Retinal pigment epithelial cell (primary cell): Measurements from ENCODE around the gene CHM.

Source experiments
- DNase-seq: peaks from one replicate; pipeline ENCODE4 v3.0.0-alpha.2; 2010; ENCODE audit warnings: low read depth
- H3K4me3 ChIP-seq: 2 replicates; pipeline ENCODE4 v1.5.1; 2011; ENCODE audit warnings: mild to moderate bottlenecking, low read length, control low read depth, moderate library complexity
- TF ChIP-seq, protein P1 (sequence below): conservative IDR thresholded peaks from 2 replicates; pipeline ENCODE4 v1.5.1; 2011; ENCODE audit warnings: low read depth, low read length, control low read depth, inconsistent platforms

Gene CHM

DNA sequence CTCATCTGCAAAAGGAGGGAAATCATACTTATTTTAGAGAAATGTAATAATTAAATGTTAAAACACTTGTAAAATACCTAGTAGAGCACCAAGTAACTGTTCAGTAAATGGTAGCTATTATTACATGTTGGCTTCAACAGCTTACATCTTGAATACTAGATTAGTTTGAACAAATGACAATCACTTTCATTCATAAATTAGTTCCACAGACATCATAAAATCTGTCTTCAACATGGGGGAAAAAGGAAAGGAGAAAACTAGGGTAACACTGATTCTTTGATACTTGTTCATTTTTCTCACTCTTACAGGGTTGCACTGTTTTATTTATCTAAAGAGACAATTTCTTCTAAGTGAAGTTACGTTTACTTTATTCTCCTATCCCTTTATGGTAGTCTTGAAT, 51.7 kb downstream of the CHM start:
- TF ChIP-seq, protein P1, sequence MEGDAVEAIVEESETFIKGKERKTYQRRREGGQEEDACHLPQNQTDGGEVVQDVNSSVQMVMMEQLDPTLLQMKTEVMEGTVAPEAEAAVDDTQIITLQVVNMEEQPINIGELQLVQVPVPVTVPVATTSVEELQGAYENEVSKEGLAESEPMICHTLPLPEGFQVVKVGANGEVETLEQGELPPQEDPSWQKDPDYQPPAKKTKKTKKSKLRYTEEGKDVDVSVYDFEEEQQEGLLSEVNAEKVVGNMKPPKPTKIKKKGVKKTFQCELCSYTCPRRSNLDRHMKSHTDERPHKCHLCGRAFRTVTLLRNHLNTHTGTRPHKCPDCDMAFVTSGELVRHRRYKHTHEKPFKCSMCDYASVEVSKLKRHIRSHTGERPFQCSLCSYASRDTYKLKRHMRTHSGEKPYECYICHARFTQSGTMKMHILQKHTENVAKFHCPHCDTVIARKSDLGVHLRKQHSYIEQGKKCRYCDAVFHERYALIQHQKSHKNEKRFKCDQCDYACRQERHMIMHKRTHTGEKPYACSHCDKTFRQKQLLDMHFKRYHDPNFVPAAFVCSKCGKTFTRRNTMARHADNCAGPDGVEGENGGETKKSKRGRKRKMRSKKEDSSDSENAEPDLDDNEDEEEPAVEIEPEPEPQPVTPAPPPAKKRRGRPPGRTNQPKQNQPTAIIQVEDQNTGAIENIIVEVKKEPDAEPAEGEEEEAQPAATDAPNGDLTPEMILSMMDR, result no peak
- H3K4me3 ChIP-seq, result no peak overlapping the region
- DNase-seq, result no peak

DNA sequence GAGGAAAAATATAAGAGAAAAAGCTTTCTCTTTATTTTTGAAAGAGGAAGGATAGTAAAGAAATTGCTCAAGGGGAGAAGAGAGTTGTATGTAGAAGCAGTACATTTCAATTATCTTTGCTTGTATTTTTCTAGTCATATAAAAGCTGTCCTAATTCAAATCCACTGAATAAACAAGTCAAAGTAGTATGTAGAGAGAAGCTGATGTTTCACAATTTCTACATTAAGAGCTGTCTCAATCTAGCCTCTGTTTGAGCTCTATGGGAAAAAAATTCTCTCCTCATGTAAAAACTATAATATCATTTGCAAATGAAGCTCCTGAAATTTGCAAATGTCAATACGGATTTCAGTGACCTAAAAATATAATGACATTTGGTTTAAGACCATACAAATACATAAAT, 52.6 kb downstream of the CHM start:
- no peak overlapping the region for H3K4me3 ChIP-seq
- no peak for DNase-seq
- TF ChIP-seq, protein P1, result no peak

DNA sequence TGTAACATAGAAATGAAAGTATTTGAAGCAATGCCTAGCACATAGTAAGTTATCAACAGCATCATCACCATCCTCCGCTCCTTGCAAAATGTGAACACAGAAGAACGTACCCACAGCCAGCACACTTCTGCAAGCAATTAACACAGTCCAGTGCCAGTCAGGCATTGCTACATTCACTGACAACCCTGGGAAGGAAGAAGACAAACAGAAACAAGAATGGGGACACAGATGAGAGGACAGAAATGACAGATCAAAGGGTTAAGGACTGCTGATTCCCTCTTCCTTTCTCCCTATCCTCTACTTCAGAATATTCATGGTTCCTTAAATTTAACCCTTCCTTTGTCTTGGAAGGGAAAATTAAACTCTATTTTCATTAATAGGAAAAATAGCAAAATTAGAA, 53.1 kb downstream of the CHM start:
- no peak overlapping the region for H3K4me3 ChIP-seq
- no peak for DNase-seq
- TF ChIP-seq, protein P1, result no peak

DNA sequence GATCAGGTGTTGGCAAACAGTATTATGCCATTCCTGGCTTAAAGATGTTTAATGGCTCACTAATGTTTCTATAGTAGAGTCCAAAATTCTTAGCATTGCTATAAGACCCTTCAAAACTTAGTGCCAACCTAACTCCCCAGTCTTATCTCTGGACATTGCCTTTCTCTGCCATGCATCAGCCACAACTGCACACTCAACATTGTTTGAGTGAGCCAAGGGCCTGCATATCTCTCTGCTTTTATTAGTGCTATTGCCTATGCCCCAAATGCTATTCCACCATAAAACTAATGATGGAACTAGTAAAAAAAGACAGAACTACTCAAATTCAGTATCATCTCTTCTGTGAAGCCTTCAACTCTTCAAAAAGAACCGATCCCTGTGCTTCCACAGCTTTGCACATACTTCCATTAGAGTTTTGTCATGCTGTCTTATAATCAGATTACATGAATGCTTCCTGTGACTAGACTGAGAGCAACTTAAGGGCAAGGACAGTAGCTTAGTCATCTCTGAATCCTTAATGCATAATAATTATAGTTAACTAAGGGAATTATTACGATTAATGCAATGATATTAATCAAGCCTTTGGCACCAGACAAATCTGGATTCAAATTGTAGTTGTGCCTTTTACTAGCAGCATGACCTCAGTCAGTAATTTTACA, 53.7 kb downstream of the CHM start:
- TF ChIP-seq, protein P1, result no peak
- H3K4me3 ChIP-seq, result no peak overlapping the region
- no peak for DNase-seq

GRCh38 chrX:85992811-85993229, 54.5 kb downstream of the CHM start:
- peak; percentile 14 for DNase-seq
- TF ChIP-seq, protein P1, result no peak
- no peak overlapping the region for H3K4me3 ChIP-seq

DNA sequence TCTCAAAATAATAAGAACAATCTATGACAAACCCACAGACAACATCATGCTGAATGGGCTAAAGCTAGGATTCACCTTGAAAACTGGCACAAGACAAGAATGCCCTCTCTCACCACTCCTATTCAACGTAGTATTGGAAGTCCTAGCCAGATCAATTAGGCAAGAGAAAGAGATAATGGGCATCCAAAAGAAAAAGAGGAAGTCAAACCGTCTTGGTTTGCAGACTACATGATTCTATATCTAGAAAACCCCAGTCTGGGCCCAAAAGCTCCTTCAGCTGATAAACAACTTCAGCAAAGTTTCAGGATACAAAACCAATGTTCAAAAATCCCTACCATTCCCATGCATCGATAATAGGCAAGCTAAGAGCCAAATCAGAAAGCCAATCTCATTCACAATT, 59.0 kb downstream of the CHM start:
- TF ChIP-seq, protein P1, result no peak
- H3K4me3 ChIP-seq, result no peak overlapping the region
- no peak for DNase-seq

DNA sequence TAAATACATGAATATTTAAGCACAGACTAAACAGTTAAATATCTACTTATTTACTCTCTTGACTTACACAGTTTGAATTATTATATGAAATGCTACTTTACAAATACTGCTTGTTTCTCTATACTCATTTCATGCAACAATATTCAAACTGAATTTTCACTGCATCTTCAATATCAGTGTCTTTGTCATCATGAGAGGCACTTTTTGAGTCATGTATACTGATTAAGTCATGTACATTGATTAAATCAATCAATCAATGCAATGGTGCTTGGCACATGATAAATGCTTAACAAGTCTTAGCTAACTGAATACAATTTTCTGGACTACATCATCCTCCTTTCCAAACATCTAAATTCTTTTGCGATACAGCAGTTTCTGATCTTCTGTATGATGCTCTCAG, 67.1 kb downstream of the CHM start:
- H3K4me3 ChIP-seq, result no peak overlapping the region
- DNase-seq, result no peak
- TF ChIP-seq, protein P1, result no peak
